GM19438 (cell line): ENCODE results near the gene SPAG9.
"Not testable (repeated sequence)": the region's sequence is repeated elsewhere in the genome, so short reads cannot be mapped to it uniquely, and the experiment has no call there.

Experiments used
- ATAC-seq: cut with Tn5 transposase; IDR thresholded peaks from one replicate; pipeline ENCODE4 v1.9.1; 2021; ENCODE audit warnings: low read depth; ENCODE audit not compliant: unreplicated experiment

Gene SPAG9

DNA sequence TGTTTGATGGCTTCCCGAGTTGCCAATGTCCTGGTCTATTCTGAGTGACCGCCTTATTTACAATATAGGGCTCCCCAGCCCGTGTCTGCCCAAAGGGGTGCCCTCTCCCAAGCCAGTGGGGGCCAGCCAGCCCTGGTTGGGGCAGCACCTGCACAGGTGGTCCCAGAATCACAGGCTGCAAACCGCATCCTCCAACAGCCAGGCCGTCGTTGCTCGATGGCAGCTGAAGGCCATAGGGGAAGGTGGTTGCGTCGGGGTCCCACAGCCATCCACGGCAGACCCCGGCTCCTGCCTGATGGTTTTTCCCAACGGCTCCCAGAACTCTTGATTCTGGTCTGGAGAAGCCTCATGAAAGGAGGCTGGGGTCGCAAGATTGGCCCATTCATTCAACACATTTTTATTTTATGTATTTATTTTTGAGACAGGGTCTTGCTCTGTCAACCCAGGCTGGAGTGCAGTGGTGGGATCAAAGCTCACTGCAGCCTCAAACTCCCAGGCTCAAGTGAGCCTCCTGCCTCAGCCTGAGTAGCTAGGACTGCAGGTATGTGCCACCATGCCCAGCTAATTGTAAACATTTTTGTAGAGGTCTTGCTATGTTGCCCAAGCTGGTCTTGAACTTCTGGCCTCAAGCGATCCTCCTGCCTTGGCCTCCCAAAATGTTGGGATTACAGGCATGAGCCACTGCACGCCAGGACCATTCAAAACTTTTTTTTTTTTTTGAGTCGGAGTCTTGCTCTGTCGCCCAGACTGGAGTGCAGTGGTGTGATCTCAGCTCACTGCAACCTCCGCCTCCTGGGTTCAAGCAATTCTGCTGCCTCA is 175.6 kb downstream of the SPAG9 start:
- no peak for ATAC-seq

DNA sequence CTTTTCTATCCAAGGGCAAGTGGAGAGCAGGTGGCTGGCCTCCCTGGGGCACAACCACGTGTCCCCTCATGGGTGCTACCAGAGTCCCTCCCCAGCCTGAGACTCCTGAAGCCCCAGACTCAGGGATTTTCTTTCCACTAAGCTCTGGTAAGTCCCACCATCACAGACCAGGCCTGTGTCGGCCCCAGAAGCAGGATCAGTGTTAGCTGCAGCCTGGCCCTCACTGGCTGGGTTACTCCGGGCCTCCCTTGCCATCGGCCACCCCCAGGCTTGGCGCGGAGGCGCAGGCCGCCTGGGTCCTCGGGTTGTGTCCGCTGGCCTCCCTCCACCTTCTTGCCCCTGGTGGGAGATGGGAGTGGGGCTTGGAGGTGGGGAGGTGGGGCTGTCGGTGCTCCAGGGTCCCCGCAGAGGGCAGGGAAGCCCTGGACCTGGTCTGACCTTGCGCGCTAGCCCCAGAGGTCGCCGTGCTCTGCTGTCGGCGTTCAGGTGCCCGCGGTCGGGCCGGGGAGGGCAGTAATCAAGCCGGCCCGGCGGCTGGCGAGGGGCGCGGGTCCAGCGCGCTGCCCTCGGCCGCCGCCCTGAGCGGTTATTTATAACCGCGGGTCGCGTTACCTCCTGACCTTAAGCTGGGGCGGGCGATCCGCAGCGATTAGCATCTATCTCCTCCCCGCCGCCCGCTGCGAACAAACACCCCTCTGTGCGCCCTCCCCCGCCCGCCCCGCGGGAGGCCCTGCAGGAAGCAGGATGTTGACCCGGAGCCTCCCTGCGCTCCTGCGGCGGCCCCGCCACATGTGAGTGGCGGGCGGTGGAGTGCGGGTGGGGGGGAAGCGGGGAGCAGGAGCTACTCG is 176.4 kb downstream of the SPAG9 start:
- ATAC-seq = no peak

DNA sequence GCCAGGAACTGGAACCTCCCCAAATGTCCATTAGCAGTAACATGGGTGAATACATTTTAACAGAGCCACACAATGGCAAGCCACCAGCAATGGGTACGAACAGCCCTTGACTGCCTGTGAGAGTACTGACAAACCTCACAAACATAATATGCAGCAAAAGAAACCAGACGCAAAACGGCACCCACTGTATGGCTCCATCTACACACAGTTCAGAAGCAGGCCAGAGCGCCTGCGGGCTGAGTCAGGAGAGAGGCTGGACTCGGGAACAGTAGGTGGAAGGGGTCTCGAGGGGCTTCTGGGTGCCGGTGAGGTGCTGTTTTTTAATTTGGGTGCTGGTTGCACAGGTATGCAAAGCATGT is 177.1 kb downstream of the SPAG9 start:
- no peak for ATAC-seq

DNA sequence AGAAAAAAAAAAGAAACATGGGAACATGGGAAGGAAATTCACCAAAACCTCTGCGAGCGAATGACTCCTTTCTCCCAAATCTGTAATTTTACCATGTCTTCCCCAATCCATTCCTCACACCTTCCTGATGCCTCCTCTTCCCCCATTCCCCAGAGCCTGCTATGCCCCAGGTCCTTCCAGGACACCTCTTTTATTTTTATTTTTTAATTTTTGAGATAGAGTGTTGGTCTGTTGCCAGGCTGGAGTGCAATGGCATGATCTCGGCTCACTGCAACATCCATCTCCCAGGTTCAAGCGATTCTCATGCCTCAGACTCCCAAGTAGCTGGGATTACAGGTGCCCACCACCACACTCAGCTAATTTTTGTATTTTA is 179.0 kb downstream of the SPAG9 start:
- ATAC-seq = not testable (repeated sequence)

DNA sequence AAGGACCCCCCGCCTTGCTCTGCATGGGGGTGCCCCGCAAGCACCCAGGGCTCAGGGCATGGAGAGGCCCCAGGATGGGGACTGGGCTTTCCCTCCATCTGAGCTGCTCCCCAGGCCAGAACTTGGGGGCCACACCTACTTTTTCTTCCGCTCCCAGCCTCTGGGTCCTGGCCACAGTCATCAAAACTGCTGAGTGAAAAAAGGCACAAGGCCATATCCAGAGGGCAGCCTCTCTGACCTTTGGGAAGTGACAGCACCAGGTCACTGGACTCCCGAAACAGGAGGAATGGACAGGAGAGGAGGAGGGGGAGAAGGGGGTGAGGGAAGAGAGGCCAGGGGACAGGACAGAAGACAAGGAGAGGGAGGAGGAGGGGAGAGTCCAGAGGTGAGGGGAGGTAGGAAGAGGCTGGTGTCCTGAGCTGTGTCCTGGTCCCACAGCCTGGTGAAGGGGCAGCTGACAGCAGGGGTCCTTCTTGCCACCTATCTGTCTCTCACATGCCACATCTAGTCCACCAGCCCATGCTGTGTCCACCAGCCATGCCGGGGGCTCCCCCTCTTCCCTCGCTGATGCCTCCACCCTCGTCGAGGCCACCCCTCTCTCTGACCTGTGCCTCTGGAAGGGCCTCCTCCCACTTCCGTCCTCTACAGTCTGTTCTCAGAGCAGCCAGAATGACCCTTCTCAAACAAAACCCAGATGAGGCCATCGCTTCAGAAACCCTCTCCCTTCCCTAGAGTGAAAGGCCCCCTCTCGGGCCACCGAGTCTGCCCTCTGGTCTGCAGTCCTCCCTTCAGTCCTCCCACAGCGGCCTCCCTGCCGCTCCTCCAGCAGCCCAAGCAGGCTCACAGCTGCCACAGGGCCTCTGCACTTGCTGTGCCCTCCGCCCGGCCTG is 180.6 kb downstream of the SPAG9 start:
- no peak for ATAC-seq

DNA sequence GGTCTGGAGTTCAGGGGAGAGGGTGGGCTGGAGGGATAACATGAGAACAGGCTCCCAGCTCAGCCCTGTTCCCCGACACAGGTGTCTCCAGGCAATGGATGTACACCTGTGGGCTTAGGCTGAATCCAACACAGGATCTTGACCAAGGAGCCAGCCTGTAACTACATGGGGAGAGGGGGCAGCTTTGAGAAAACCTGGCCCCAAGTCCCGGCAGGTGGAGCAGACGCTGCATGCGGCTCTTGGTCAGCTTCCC is 181.2 kb downstream of the SPAG9 start:
- ATAC-seq = no peak

DNA sequence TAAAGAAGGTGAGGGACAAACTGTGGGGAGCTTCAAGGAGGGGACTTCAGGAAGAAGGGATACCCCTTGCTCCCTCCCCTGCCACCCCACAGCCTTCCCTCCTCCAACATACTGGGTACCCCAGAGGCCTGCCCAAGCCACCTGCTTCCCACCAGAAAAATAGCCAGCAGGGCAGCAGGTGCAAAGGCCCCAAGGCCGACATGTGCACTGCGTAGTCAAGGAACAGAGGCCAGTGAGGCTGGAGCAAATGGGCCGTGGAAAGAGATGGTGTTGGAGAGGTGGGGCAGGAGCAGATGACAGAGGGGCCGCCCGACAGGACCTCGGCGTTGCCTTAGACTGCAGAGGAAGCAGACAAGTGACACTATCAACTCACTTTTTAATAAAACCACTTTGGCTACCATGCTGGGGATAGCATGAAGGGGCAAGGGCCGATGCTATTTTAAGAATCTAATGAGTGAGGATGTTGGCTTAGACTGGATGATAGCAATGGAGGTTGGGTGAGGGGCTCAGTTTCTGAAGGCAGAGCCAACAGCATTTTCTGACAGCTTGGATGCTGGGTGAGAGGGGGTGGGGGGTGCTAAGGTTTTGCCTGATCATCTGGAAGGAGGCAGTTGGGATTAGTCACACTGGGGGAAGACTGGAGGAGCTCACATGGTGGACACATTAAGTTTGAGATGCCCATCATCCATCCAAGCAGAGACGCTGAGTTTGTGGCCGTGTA is 181.7 kb downstream of the SPAG9 start:
- ATAC-seq = no peak

DNA sequence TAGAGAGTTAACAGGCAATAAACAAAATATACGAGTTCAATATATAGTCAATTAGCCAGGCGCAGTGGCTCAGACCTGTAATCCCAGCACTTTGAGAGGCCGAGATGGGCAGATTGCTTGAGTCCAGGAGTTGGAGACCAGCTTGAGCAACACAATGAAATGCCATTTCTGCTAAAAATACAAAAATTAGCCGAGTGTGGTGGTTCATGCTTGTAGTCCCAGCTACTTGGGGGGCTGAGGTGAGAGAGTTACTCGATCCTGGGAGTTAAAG is 184.7 kb downstream of the SPAG9 start:
- no peak for ATAC-seq

DNA sequence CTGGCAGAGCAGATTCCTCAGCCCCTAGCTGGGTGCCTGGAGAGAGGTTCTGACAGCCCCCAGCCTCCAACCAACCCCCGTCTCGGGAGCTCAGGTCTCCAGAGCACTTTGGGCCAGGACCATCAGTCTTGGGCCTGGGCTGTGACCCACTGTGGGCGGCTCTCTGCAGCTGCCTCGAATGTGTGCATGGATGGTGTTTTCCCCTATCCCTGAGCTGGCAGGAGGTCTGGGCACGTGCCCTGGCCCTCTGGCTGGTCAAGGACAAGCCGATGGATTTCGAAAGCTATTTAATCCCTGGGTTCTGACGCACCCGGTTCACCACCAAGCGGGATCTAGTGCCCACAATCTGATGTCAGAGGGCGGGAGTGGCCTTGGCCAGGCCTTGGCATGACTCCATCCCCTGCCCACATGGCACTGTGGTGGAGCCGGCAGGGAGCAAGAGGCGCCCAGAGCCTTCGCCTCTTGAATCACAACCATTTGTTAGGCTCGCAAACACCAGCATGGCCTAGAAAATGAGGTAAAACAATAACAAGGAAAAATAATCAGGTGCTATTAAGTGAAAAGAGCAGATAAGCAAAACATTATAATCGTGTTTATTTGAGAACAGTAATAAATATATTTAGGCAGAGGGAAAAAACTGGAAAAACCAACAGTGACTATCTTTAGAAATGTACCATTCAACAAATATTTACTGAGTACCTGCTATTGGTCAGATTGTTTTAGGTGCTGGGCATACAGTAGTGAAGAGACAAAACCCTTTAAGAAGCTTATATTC is 185.3 kb downstream of the SPAG9 start:
- ATAC-seq = no peak

DNA sequence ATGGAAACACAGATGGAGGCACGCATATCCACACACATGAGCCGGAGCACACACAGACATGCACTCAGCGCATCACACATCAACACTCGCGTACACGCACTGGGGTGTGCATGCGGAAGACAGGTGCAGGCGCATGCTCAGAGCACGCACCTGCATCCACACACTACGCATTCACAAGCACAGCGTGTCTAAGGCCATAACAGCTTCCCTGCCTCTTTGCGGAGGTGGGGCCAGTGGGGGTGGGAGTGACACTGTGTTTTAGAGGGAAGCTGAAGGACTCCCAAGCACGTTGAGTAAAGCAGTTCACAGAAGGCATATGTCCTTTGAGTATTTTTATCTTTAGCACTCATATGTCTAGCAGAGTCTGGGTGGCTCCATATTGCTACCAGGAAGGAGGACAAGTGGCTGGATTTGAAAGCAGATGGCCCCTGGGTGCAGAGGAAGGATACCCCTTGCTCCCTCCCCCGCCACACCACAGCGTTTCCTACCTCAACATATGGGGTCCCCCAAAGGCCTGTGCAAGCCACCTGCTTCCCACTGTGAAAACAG is 185.9 kb downstream of the SPAG9 start:
- no peak for ATAC-seq

DNA sequence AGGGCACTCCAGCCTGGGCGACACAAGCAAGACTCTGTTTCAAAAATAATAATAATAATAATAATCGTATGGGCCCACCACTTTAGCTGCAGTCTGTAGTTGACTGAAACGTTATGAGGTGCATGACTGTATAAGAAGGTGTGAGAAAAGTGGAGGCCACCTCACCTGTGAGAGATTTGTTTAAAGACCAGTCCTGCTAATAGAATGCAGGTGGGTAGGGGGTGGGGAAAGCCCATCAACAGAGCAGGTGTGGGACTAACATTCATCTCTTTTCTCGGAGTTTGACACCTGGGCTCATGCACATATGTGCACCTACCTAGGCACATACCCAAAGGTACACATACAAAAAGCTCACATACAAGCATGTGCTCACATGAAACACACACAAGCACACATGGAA is 186.5 kb downstream of the SPAG9 start:
- ATAC-seq = no peak

DNA sequence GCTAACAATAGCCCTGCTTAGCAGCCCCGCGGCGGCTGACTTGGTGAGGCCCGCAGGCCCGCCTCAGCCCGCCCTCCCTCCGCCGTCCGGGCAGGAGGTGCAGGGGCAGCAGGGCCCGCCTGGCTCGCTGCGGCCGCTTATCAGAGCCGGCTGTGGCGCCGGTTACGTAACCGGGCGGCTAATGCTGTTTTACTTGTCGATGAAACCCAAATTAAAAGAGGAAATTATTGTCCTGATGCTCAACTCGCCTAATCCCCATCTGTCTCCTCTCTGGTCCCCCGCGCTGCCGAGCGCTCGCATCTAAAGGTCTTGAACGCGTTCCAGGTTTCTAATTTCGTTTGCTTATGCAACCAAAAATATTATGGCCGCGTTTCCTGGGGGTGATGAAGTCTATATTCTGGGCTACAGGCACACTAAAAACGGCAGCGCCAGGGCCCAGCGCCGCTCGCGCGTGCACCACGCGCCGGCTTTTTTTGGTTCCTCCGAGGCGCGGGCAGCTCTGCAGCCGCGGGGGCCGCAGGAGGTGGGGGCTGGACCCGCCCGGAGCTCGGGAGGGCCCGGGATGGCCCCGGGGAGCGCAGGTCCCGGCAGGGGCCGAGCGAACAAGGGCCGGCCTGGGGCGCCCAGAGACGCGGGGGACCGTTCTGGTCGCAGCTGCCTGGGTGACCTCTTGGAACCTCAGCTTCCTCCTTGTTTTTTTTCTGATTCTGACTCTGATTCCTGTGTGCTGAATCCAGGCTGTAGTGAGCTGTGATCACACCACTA is 189.3 kb downstream of the SPAG9 start:
- no peak for ATAC-seq

DNA sequence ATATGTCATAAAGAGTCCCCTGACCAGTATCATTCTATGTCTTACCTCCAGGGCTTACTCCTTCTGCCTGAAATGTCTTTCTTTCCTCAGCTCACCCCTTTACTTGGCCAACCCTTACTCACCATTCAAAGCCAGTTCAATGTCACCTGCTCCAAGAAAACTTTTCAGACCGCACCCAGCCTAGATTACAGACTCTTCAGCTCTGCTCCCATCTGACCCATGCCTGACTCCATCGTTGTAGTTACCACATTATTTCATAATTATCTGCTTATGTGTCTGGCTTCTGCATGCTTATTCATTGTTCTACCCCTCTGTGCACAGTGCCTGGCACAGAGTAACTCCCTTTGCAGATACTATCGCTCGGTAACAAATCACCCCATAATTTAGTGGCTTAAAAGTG is 192.0 kb downstream of the SPAG9 start:
- no peak for ATAC-seq

DNA sequence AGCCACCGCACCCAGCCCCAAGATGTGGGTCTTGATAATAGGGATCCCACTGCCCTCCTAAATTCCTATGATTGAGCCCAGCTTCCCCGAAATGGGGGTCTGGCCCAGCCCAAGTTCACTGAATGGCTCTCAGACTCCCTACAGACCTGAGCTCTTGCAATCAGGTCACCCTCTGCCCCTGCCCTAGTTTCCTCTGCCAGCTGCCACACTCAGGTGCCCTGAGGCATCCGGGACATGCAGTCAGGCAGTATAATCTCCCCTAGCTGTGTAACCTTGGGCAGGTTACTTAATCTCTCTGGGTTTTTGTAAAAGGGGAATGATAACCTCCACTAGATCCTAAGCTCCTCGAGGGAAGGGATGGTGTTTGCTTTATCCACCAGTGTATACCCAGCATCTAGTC is 193.4 kb downstream of the SPAG9 start:
- ATAC-seq = no peak

DNA sequence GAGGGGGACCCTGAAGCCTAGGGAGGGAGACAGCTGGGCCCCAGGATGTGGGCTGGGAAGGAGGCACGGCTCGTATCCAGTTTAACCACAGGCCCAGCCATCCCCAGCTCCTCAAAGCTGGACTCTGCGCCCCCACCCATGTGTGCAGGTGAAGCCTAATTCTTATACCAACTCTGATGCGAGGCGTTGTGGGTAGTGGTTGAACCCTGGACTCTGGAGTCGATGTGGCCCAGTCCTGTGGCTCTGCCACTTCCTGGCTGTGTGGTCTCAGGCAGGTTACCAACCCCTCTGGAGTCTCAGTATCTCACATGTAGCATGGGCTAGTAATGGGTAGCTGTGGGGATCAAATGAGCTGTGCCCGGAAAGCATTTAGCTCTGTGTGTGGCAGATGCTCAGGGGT is 194.1 kb downstream of the SPAG9 start:
- no peak for ATAC-seq

DNA sequence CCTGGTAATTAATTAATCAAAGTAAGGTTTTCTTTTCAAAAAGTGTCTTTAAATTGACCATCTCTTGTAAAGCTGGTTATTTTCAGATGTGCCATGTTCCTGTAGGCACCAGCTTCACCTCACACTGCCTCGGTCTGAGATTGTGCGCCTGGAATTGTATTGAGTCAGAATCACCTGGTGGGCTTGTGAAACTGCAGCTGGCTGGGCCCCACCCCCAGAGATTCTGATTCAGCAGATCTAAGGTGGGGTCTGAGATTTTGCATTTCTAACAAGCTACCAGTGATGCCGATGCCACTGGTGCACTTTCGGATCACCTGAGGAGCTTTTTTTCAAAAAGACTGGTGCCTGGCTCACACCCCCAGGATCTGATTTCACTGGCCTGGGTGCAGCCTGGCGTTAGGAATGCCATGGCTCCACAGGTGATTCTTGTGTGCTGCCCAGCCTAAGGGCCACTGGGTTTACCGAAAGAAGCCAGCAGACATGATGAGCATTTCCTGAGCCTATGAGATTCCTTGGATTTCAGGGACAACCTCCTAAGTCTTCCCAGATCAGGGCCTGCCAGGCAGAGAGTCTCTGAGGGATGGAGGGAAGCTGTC is 195.3 kb downstream of the SPAG9 start:
- ATAC-seq = no peak

DNA sequence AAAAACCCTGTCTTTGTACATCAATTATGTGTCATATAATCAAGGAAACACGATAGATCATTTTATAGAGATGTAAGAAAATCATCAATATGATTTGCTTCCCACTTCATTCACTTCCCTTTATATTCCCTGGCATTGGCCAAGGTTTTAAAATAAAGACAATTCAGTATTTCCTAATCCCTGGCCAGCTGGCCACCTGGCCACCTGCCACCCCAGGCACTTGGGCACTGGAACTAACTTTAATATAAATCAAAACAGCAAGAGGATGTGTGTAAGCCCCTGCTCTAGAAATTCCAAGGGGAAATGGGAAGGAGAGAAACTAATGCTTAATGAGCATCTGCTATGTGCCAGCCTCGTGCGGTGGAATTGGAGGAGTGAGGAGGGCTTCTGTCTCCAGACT is 195.9 kb downstream of the SPAG9 start:
- no peak for ATAC-seq

DNA sequence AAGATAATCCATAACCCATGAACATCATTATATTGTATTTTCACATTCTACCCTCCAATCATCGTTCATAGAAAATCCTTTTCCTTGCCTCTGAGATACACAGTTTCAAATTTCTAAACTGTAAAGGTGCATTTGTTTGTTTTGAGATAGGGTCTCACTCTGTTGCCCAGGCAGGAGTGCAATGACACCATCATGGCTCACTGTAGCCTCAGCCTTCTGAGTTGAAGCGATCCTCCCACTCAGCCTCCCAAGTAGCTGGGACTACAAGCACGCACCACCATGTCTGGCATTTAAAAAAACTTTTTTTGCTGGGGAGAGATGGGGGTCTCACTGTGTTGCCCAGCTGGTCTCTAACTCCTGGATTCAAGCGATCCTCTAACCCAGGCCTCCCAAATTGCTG is 196.4 kb downstream of the SPAG9 start:
- no peak for ATAC-seq

DNA sequence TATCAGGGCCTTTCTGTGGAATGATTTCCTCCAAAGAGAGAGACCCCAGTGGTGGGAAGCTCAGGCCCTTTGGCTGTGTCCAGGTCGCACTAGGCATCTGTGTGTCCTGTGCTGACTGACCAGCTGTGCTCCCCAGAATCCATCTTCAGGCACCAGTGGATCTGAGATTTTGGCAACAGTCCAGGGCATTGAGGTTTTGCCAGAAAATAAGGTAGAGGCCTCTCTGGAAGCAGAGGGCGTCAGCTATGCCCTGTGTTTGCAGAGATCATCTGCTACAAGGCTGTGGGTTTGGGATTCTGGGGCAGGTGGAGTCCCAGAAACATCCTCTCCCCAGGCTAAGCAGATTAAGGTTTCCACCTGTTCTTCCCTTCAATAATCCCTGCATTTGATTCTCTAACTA is 197.1 kb downstream of the SPAG9 start:
- ATAC-seq = no peak
